Trophoblast cell (in vitro differentiated cells and primary cell): ENCODE results near the gene LARP6.

Experiments
- DNase-seq, 2 donors: peaks; one replicate each; pipeline ENCODE4 v3.0.0-alpha.2; 2016
- H2AFZ ChIP-seq: 2 replicates; pipeline ENCODE4 v1.6.1; 2013; ENCODE audit warnings: low read length, moderate library complexity, mild to moderate bottlenecking; ENCODE audit not compliant: insufficient read depth, poor library complexity
- H2AK5ac ChIP-seq: 2 replicates; pipeline ENCODE4 v1.6.1; 2013; ENCODE audit warnings: mild to moderate bottlenecking, low read length
- H2BK120ac ChIP-seq: 2 replicates; pipeline ENCODE4 v1.6.1; 2013; ENCODE audit warnings: low read length, mild to moderate bottlenecking, moderate library complexity; ENCODE audit not compliant: insufficient read depth, poor library complexity
- H2BK12ac ChIP-seq: 2 replicates; pipeline ENCODE4 v1.6.1; 2013; ENCODE audit warnings: mild to moderate bottlenecking, low read length, moderate library complexity
- H2BK5ac ChIP-seq: 2 replicates; pipeline ENCODE4 v1.6.1; 2013; ENCODE audit warnings: low read length, low read depth, moderate library complexity, mild to moderate bottlenecking; ENCODE audit not compliant: poor library complexity
- H3K14ac ChIP-seq: 2 replicates; pipeline ENCODE4 v1.6.1; 2013; ENCODE audit warnings: mild to moderate bottlenecking, low read length
- H3K18ac ChIP-seq: 2 replicates; pipeline ENCODE4 v1.6.1; 2013; ENCODE audit warnings: mild to moderate bottlenecking, low read length
- H3K23ac ChIP-seq: 2 replicates; pipeline ENCODE4 v1.6.1; 2013; ENCODE audit warnings: low read length
- H3K27ac ChIP-seq: 2 replicates; pipeline ENCODE4 v1.5.1; 2013; ENCODE audit warnings: low read depth, mild to moderate bottlenecking, inconsistent platforms, low read length, moderate library complexity
- H3K27me3 ChIP-seq: 2 replicates; pipeline ENCODE4 v1.6.1; 2013; ENCODE audit warnings: inconsistent platforms, mild to moderate bottlenecking, low read length, moderate library complexity; ENCODE audit not compliant: insufficient read depth
- H3K36me3 ChIP-seq, 2 experiments: 1 replicate in 1 of 2; 2 replicates in 1 of 2; pipeline ENCODE4 v1.6.1; 2013; ENCODE audit warnings: low read length in 2 of 2, mild to moderate bottlenecking in 2 of 2, moderate library complexity in 1 of 2; ENCODE audit not compliant: insufficient read depth in 2 of 2, control insufficient read depth in 1 of 2
- H3K4ac ChIP-seq: 2 replicates; pipeline ENCODE4 v1.6.1; 2013; ENCODE audit warnings: low read depth, mild to moderate bottlenecking, low read length, moderate library complexity
- H3K4me1 ChIP-seq, 2 experiments: 1 replicate in 1 of 2; 2 replicates in 1 of 2; pipeline ENCODE4 v1.6.1; 2013; ENCODE audit warnings: low read length in 2 of 2, mild to moderate bottlenecking in 2 of 2, moderate library complexity in 1 of 2; ENCODE audit not compliant: insufficient read depth in 2 of 2, control insufficient read depth in 1 of 2
- H3K4me2 ChIP-seq: 2 replicates; pipeline ENCODE4 v1.6.1; 2013; ENCODE audit warnings: inconsistent platforms, mild to moderate bottlenecking, low read length, moderate library complexity
- H3K4me3 ChIP-seq: 2 replicates; pipeline ENCODE4 v1.5.1; 2013; ENCODE audit warnings: mild to moderate bottlenecking, low read depth, low read length, inconsistent platforms
- H3K79me1 ChIP-seq: one replicate; pipeline ENCODE4 v1.6.1; 2013; ENCODE audit warnings: low read length
- H3K79me2 ChIP-seq: 2 replicates; pipeline ENCODE4 v1.6.1; 2013; ENCODE audit warnings: low read length, mild to moderate bottlenecking; ENCODE audit not compliant: control insufficient read depth, insufficient read depth, poor library complexity
- H3K9ac ChIP-seq: 2 replicates; pipeline ENCODE4 v1.6.1; 2013; ENCODE audit warnings: mild to moderate bottlenecking, low read length
- H3K9me3 ChIP-seq: 2 replicates; pipeline ENCODE4 v1.6.1; 2013; ENCODE audit warnings: low read depth, mild to moderate bottlenecking, control low read depth, inconsistent platforms, low read length; ENCODE audit not compliant: insufficient read depth
- H4K12ac ChIP-seq: 2 replicates; pipeline ENCODE4 v1.6.1; 2013; ENCODE audit warnings: low read depth, mild to moderate bottlenecking, low read length, moderate library complexity
- H4K8ac ChIP-seq: 2 replicates; pipeline ENCODE4 v1.6.1; 2013; ENCODE audit warnings: low read depth, mild to moderate bottlenecking, low read length, moderate library complexity
- H4K91ac ChIP-seq: one replicate; pipeline ENCODE4 v1.6.1; 2013; ENCODE audit warnings: low read depth, mild to moderate bottlenecking, low read length, moderate library complexity
- WGBS: extraction: QIAGEN DNeasy Blood & Tissue Kit; methylation state at CpG from one replicate; pipeline ENCODE4 v1.1.7; 2013; ENCODE audit warnings: missing lambda C conversion rate; ENCODE audit not compliant: insufficient read length, insufficient coverage; ENCODE audit errors: extremely low coverage; 5-methylcytosine and 5-hydroxymethylcytosine counted together

Gene LARP6

GRCh38 chr15:70796516-70797310, 57.2 kb downstream of the LARP6 start:
- Histone ChIP-seq H3K4me2 (no peak overlapping the region), H3K79me2 (no peaks in the 10 kb centered on the region), H3K36me3 (no peaks in the 10 kb centered on the region), H2BK120ac (no peak overlapping the region), H3K27me3 (no peaks in the 10 kb centered on the region), H2BK5ac (no peak overlapping the region), H3K4ac (no peak overlapping the region), H3K18ac (no peak overlapping the region), H3K14ac (no peak overlapping the region), H2AK5ac (no peak overlapping the region), H3K79me1 (no peaks in the 10 kb centered on the region), H2BK12ac (no peak overlapping the region), H2AFZ (no peak overlapping the region), H3K23ac (no peak overlapping the region), H3K9ac (no peak overlapping the region), H3K4me3 (no peak overlapping the region), H3K27ac (no peak overlapping the region), H4K8ac (no peak overlapping the region), H4K12ac (no peak overlapping the region), H3K4me1 (peaks cover 3 to 4% of the 10 kb centered on the region in 2 experiments), H3K9me3 (peaks cover 2% of the 10 kb centered on the region), H4K91ac (no peak overlapping the region)
- DNase-seq = no peak
- WGBS = no CpG with 5 or more reads among the region's 14 CpGs

DNA sequence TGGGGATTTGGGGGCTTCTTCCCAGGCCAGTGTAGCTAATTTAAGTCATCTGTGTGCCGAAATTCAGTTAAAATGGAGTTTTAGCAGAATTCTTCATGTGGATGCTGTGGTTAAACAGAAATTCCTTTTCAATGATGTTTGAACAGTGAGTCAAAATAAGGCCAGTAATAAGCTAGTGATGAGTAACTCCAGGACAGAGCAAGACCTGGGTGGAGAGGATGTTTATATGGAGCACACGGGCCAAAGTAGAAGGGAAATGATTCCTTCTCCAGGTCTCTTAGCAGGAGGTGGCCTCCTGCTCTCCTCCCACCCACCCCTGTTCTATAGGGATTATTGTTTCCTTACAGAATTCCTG, 58.7 kb downstream of the LARP6 start:
- H3K4me1 ChIP-seq = peaks cover 3 to 4% of the 10 kb centered on the region in 2 experiments
- H3K23ac ChIP-seq = no peak overlapping the region
- peak overlapping the region; percentile 4 for H3K27ac ChIP-seq
- H4K91ac ChIP-seq = no peak overlapping the region
- no peak overlapping the region for H3K4me2 ChIP-seq
- no peak overlapping the region for H3K4ac ChIP-seq
- no peak overlapping the region for H2AFZ ChIP-seq
- no peak overlapping the region for H3K4me3 ChIP-seq
- no peak overlapping the region for H3K18ac ChIP-seq
- no peak overlapping the region for H3K14ac ChIP-seq
- H4K12ac ChIP-seq = no peak overlapping the region
- H4K8ac ChIP-seq = no peak overlapping the region
- no CpG with 5 or more reads among the region's 2 CpGs for WGBS
- no peaks in the 10 kb centered on the region for H3K27me3 ChIP-seq
- no peaks in the 10 kb centered on the region for H3K79me2 ChIP-seq
- H3K79me1 ChIP-seq = no peaks in the 10 kb centered on the region
- H2AK5ac ChIP-seq = no peak overlapping the region
- H2BK5ac ChIP-seq = no peak overlapping the region
- DNase-seq = peak in 1 of 2 donors; percentile 65
- H3K36me3 ChIP-seq = no peaks in the 10 kb centered on the region
- H2BK12ac ChIP-seq = no peak overlapping the region
- no peak overlapping the region for H3K9ac ChIP-seq
- H3K9me3 ChIP-seq = peaks cover 2% of the 10 kb centered on the region
- H2BK120ac ChIP-seq = no peak overlapping the region

DNA sequence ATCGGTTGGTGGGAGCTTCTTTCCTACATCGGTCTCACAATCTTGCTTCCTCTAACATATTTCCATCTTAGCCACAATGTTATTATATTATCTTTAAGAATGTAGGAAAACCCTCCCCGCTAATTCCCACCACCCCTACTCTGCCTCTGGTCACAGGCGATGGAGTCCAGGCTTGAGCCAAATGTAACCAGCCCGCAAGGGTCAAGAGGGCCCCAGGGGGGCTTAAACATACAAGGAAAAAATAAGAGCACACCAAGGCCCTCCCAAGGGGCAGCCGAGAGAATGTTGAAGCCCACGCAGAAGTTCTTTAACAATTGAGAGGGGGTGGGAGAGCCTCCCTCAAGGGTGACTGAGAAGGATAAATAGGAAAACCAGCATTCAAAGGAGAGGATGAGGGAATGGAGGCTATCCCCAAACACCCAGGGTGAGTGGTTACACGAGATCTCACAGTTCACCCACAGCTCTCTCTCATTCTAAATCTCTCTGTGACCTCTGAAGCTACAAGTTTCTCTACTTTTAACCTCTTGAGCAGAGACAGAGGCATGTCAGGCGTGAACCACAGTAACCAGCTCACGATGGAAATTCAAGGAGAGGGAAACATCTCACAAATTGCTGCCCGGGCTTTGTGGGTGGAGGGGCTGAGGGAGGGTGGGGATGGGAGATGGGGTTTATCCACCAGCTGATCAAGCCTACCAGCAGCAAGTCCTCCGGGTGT, 59.2 kb downstream of the LARP6 start:
- no peak overlapping the region for H3K4me3 ChIP-seq
- no peak overlapping the region for H2AK5ac ChIP-seq
- DNase-seq = no peak
- H3K79me1 ChIP-seq = no peaks in the 10 kb centered on the region
- H3K18ac ChIP-seq = no peak overlapping the region
- no peaks in the 10 kb centered on the region for H3K79me2 ChIP-seq
- H3K27ac ChIP-seq = peak overlapping the region; percentile 4
- no peaks in the 10 kb centered on the region for H3K36me3 ChIP-seq
- H3K4me2 ChIP-seq = no peak overlapping the region
- H3K27me3 ChIP-seq = no peaks in the 10 kb centered on the region
- H3K4me1 ChIP-seq = peaks cover 2 to 3% of the 10 kb centered on the region in 2 experiments
- H3K4ac ChIP-seq = no peak overlapping the region
- H3K9ac ChIP-seq = no peak overlapping the region
- WGBS = no CpG with 5 or more reads among the region's 12 CpGs
- no peak overlapping the region for H4K91ac ChIP-seq
- H2BK120ac ChIP-seq = no peak overlapping the region
- no peak overlapping the region for H2BK5ac ChIP-seq
- H4K8ac ChIP-seq = no peak overlapping the region
- H2AFZ ChIP-seq = no peak overlapping the region
- H4K12ac ChIP-seq = no peak overlapping the region
- no peak overlapping the region for H3K23ac ChIP-seq
- H3K14ac ChIP-seq = no peak overlapping the region
- no peak overlapping the region for H2BK12ac ChIP-seq
- H3K9me3 ChIP-seq = peaks cover 2% of the 10 kb centered on the region

DNA sequence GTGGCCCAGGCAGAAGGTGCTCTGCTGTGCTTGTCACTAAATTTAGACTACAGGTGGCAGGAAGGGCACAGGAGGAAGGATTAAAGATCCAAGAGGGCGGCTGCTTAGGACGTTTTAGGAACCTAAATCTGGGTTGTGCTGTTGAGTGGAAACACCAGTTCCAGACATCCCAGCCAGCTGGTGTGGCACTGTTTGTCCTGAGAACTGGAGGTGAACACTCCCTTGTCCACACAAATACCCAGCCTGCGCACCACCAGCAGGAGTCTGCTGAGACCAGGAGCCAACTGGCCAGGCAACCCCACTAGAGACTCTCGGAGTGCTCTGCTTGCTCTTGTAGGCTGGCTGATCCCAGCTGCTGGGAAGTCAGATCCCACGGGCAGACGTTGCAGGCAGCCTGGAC, 60.3 kb downstream of the LARP6 start:
- Histone ChIP-seq H3K27me3 (no peaks in the 10 kb centered on the region), H3K36me3 (no peaks in the 10 kb centered on the region), H3K27ac (no peak overlapping the region), H2BK5ac (no peak overlapping the region), H4K12ac (no peak overlapping the region), H2BK12ac (no peak overlapping the region), H3K14ac (no peak overlapping the region), H4K91ac (no peak overlapping the region), H2AFZ (no peak overlapping the region), H4K8ac (no peak overlapping the region), H2BK120ac (no peak overlapping the region), H3K9ac (no peak overlapping the region), H3K9me3 (peaks cover 2% of the 10 kb centered on the region), H3K18ac (no peak overlapping the region), H3K4me2 (no peak overlapping the region), H3K4ac (no peak overlapping the region), H3K4me1 (peaks cover 0 to under 1% of the 10 kb centered on the region in 2 experiments), H2AK5ac (no peak overlapping the region), H3K79me2 (no peaks in the 10 kb centered on the region), H3K79me1 (no peaks in the 10 kb centered on the region), H3K23ac (no peak overlapping the region), H3K4me3 (no peak overlapping the region)
- DNase-seq = no peak
- no CpG with 5 or more reads among the region's 6 CpGs for WGBS
